GM23338 (cell line): ENCODE results near the gene IGSF5.

Source experiments
- CREB1 ChIP-seq: fragments of 250-450 bp; sonication (Bioruptor Pico); IDR thresholded peaks from 2 replicates; pipeline ENCODE4 v1.5.0; 2020; ENCODE audit warnings: low read depth, mild to moderate bottlenecking, moderate library complexity
- EZH2 ChIP-seq: fragments of 200-600 bp; sonication (generic); IDR thresholded peaks from one replicate; pipeline ENCODE4 v1.8.0; 2017; ENCODE audit warnings: antibody characterized with exemption, mild to moderate bottlenecking, low read depth; ENCODE audit not compliant: unreplicated experiment
- EZH2phosphoT487 ChIP-seq: fragments of 200-600 bp; sonication (generic); IDR thresholded peaks from one replicate; pipeline ENCODE4 v1.8.1; 2018; ENCODE audit warnings: antibody characterized with exemption; ENCODE audit not compliant: unreplicated experiment
- JUNB ChIP-seq: IDR thresholded peaks from one replicate; pipeline ENCODE4 v1.6.1; 2016; ENCODE audit warnings: antibody characterized with exemption; ENCODE audit not compliant: unreplicated experiment
- NANOG ChIP-seq: IDR thresholded peaks from 2 replicates; pipeline ENCODE4 v1.6.1; 2016; ENCODE audit warnings: antibody characterized with exemption, borderline replicate concordance
- POLR2AphosphoS5 ChIP-seq: IDR thresholded peaks from 2 replicates; pipeline ENCODE4 v1.6.1; 2016; ENCODE audit warnings: antibody characterized with exemption, low read depth
- ZNF331 ChIP-seq: fragments of 250-450 bp; sonication (Bioruptor Pico); IDR thresholded peaks from 2 replicates; pipeline ENCODE4 v1.5.0; 2020; ENCODE audit warnings: low read depth, mild to moderate bottlenecking, moderate library complexity
- TF ChIP-seq, protein P1 (sequence below), 2 experiments: fragments of 200-600 bp in 1 of 2; sonication (generic) in 1 of 2; conservative IDR thresholded peaks; 2 replicates each; pipeline versions ENCODE4 v1.5.1 to v1.6.1; 2016 to 2017; ENCODE audit warnings: antibody characterized with exemption in 2 of 2, low read depth in 2 of 2, mild to moderate bottlenecking in 2 of 2, moderate library complexity in 1 of 2
- TF ChIP-seq, protein P2 (sequence below): fragments of 250-450 bp; sonication (Bioruptor Pico); IDR thresholded peaks from 2 replicates; pipeline ENCODE4 v1.5.0; 2020; ENCODE audit warnings: mild to moderate bottlenecking, moderate library complexity
- TF ChIP-seq, protein P3 (sequence below): IDR thresholded peaks from one replicate; pipeline ENCODE4 v1.6.1; 2018; ENCODE audit warnings: antibody characterized with exemption; ENCODE audit not compliant: unreplicated experiment
- TF ChIP-seq, protein P4 (sequence below): IDR thresholded peaks from 2 replicates; pipeline ENCODE4 v1.6.1; 2016; ENCODE audit warnings: antibody characterized with exemption

DNA sequence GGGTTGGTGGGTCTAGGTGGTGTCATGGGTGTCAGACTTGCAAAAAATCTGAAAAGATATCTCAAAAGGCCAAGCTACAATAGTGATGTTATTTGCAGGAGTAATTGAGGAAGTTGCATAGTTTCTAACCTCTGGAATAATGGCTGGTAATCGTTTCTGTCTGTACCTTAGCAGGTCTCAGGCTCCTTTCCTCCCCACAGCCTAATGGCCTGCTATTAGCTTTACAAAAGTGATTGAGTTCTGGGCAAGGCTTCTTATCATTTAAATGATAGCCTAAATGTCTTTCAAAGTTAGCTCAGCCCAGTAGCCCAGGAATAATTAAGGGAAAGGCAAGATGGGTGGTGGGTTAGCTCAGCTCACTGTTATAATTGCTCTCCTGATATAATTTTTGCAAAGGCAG is 37.7 kb upstream of the IGSF5 start:
- TF ChIP-seq EZH2phosphoT487 (no peak), NANOG (peak; percentile 82), ZNF331 (no peak), EZH2 (no peak), POLR2AphosphoS5 (no peak), JUNB (no peak), CREB1 (no peak)
- TF ChIP-seq, protein P1, sequence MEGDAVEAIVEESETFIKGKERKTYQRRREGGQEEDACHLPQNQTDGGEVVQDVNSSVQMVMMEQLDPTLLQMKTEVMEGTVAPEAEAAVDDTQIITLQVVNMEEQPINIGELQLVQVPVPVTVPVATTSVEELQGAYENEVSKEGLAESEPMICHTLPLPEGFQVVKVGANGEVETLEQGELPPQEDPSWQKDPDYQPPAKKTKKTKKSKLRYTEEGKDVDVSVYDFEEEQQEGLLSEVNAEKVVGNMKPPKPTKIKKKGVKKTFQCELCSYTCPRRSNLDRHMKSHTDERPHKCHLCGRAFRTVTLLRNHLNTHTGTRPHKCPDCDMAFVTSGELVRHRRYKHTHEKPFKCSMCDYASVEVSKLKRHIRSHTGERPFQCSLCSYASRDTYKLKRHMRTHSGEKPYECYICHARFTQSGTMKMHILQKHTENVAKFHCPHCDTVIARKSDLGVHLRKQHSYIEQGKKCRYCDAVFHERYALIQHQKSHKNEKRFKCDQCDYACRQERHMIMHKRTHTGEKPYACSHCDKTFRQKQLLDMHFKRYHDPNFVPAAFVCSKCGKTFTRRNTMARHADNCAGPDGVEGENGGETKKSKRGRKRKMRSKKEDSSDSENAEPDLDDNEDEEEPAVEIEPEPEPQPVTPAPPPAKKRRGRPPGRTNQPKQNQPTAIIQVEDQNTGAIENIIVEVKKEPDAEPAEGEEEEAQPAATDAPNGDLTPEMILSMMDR (conservative IDR thresholded peaks at IDR 0.05; ENCODE audit: low read depth in 2 of 2): no peak
- TF ChIP-seq, protein P2, sequence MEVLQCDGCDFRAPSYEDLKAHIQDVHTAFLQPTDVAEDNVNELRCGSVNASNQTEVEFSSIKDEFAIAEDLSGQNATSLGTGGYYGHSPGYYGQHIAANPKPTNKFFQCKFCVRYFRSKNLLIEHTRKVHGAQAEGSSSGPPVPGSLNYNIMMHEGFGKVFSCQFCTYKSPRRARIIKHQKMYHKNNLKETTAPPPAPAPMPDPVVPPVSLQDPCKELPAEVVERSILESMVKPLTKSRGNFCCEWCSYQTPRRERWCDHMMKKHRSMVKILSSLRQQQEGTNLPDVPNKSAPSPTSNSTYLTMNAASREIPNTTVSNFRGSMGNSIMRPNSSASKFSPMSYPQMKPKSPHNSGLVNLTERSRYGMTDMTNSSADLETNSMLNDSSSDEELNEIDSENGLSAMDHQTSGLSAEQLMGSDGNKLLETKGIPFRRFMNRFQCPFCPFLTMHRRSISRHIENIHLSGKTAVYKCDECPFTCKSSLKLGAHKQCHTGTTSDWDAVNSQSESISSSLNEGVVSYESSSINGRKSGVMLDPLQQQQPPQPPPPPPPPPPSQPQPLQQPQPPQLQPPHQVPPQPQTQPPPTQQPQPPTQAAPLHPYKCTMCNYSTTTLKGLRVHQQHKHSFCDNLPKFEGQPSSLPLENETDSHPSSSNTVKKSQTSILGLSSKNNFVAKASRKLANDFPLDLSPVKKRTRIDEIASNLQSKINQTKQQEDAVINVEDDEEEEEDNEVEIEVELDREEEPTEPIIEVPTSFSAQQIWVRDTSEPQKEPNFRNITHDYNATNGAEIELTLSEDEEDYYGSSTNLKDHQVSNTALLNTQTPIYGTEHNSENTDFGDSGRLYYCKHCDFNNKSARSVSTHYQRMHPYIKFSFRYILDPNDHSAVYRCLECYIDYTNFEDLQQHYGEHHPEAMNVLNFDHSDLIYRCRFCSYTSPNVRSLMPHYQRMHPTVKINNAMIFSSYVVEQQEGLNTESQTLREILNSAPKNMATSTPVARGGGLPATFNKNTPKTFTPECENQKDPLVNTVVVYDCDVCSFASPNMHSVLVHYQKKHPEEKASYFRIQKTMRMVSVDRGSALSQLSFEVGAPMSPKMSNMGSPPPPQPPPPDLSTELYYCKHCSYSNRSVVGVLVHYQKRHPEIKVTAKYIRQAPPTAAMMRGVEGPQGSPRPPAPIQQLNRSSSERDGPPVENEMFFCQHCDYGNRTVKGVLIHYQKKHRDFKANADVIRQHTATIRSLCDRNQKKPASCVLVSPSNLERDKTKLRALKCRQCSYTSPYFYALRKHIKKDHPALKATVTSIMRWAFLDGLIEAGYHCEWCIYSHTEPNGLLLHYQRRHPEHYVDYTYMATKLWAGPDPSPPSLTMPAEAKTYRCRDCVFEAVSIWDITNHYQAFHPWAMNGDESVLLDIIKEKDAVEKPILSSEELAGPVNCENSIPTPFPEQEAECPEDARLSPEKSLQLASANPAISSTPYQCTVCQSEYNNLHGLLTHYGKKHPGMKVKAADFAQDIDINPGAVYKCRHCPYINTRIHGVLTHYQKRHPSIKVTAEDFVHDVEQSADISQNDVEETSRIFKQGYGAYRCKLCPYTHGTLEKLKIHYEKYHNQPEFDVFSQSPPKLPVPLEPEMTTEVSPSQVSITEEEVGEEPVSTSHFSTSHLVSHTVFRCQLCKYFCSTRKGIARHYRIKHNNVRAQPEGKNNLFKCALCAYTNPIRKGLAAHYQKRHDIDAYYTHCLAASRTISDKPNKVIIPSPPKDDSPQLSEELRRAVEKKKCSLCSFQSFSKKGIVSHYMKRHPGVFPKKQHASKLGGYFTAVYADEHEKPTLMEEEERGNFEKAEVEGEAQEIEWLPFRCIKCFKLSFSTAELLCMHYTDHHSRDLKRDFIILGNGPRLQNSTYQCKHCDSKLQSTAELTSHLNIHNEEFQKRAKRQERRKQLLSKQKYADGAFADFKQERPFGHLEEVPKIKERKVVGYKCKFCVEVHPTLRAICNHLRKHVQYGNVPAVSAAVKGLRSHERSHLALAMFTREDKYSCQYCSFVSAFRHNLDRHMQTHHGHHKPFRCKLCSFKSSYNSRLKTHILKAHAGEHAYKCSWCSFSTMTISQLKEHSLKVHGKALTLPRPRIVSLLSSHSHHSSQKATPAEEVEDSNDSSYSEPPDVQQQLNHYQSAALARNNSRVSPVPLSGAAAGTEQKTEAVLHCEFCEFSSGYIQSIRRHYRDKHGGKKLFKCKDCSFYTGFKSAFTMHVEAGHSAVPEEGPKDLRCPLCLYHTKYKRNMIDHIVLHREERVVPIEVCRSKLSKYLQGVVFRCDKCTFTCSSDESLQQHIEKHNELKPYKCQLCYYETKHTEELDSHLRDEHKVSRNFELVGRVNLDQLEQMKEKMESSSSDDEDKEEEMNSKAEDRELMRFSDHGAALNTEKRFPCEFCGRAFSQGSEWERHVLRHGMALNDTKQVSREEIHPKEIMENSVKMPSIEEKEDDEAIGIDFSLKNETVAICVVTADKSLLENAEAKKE (CRISPR knock-in tag): 0 out of 2 replicates have a peak, but pooled peaks have one; percentile 23
- TF ChIP-seq, protein P3, sequence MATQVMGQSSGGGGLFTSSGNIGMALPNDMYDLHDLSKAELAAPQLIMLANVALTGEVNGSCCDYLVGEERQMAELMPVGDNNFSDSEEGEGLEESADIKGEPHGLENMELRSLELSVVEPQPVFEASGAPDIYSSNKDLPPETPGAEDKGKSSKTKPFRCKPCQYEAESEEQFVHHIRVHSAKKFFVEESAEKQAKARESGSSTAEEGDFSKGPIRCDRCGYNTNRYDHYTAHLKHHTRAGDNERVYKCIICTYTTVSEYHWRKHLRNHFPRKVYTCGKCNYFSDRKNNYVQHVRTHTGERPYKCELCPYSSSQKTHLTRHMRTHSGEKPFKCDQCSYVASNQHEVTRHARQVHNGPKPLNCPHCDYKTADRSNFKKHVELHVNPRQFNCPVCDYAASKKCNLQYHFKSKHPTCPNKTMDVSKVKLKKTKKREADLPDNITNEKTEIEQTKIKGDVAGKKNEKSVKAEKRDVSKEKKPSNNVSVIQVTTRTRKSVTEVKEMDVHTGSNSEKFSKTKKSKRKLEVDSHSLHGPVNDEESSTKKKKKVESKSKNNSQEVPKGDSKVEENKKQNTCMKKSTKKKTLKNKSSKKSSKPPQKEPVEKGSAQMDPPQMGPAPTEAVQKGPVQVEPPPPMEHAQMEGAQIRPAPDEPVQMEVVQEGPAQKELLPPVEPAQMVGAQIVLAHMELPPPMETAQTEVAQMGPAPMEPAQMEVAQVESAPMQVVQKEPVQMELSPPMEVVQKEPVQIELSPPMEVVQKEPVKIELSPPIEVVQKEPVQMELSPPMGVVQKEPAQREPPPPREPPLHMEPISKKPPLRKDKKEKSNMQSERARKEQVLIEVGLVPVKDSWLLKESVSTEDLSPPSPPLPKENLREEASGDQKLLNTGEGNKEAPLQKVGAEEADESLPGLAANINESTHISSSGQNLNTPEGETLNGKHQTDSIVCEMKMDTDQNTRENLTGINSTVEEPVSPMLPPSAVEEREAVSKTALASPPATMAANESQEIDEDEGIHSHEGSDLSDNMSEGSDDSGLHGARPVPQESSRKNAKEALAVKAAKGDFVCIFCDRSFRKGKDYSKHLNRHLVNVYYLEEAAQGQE: no peak
- TF ChIP-seq, protein P4, sequence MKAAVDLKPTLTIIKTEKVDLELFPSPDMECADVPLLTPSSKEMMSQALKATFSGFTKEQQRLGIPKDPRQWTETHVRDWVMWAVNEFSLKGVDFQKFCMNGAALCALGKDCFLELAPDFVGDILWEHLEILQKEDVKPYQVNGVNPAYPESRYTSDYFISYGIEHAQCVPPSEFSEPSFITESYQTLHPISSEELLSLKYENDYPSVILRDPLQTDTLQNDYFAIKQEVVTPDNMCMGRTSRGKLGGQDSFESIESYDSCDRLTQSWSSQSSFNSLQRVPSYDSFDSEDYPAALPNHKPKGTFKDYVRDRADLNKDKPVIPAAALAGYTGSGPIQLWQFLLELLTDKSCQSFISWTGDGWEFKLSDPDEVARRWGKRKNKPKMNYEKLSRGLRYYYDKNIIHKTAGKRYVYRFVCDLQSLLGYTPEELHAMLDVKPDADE: no peak
